Neuronal stem cell (in vitro differentiated cells): Measurements from ENCODE around the gene PCP4L1.

Experiments
- DNase-seq: peaks from one replicate; pipeline ENCODE4 v3.0.0-alpha.2; 2013; ENCODE audit warnings: low spot score
- H2AFZ ChIP-seq: one replicate; pipeline ENCODE4 v1.6.1; 2013; ENCODE audit warnings: mild to moderate bottlenecking, low read length, inconsistent platforms
- H2AK5ac ChIP-seq: 2 replicates; pipeline ENCODE4 v1.6.1; 2013; ENCODE audit warnings: low read depth, mild to moderate bottlenecking, inconsistent platforms, low read length, moderate library complexity, mixed read lengths
- H2BK120ac ChIP-seq: 2 replicates; pipeline ENCODE4 v1.6.1; 2013; ENCODE audit warnings: low read depth, mild to moderate bottlenecking, inconsistent platforms, low read length, moderate library complexity, mixed read lengths
- H2BK12ac ChIP-seq: one replicate; pipeline ENCODE4 v1.6.1; 2013; ENCODE audit warnings: low read length, inconsistent platforms
- H2BK15ac ChIP-seq: 2 replicates; pipeline ENCODE4 v1.6.1; 2013; ENCODE audit warnings: mild to moderate bottlenecking, low read length, inconsistent platforms, mixed read lengths
- H2BK5ac ChIP-seq: one replicate; pipeline ENCODE4 v1.6.1; 2013; ENCODE audit warnings: inconsistent platforms, mild to moderate bottlenecking, low read length, moderate library complexity
- H3K14ac ChIP-seq: one replicate; pipeline ENCODE4 v1.6.1; 2013; ENCODE audit warnings: low read length, inconsistent platforms
- H3K18ac ChIP-seq: 2 replicates; pipeline ENCODE4 v1.6.1; 2013; ENCODE audit warnings: low read length, inconsistent platforms
- H3K23ac ChIP-seq: 2 replicates; pipeline ENCODE4 v1.6.1; 2013; ENCODE audit warnings: low read depth, mild to moderate bottlenecking, mixed read lengths, low read length, inconsistent platforms; ENCODE audit not compliant: poor library complexity
- H3K27ac ChIP-seq: replicated peaks from 3 replicates; pipeline ENCODE4 v1.5.1; 2013; ENCODE audit warnings: low read length, inconsistent platforms
- H3K27me3 ChIP-seq, 3 experiments: 2 replicates each; pipeline ENCODE4 v1.6.1; 2013; ENCODE audit warnings: low read length in 3 of 3, mild to moderate bottlenecking in 2 of 3, inconsistent platforms in 1 of 3, low read depth in 1 of 3, mixed read lengths in 1 of 3, moderate library complexity in 1 of 3; ENCODE audit not compliant: control insufficient read depth in 3 of 3, insufficient read depth in 3 of 3
- H3K36me3 ChIP-seq, 2 donors: replicated peaks in 1 of 2; 2 replicates each; pipeline ENCODE4 v1.6.1; 2013; ENCODE audit warnings: low read length in 2 of 2; ENCODE audit not compliant: control insufficient read depth in 2 of 2, insufficient read depth in 2 of 2
- H3K4ac ChIP-seq: 2 replicates; pipeline ENCODE4 v1.6.1; 2013; ENCODE audit warnings: inconsistent platforms, mild to moderate bottlenecking, low read length, moderate library complexity
- H3K4me1 ChIP-seq, 2 donors: 1 replicate in 1 of 2; 2 replicates in 1 of 2; pipeline ENCODE4 v1.6.1; 2013; ENCODE audit warnings: low read length in 2 of 2, low read depth in 1 of 2; ENCODE audit not compliant: control insufficient read depth in 2 of 2, insufficient read depth in 1 of 2
- H3K4me2 ChIP-seq: one replicate; pipeline ENCODE4 v1.6.1; 2013; ENCODE audit warnings: mild to moderate bottlenecking, low read length, inconsistent platforms; ENCODE audit not compliant: insufficient read depth, poor library complexity, severe bottlenecking
- H3K4me3 ChIP-seq, 2 donors: 2 replicates each; pipeline ENCODE4 v1.5.1; 2013; ENCODE audit warnings: low read length in 2 of 2, mild to moderate bottlenecking in 2 of 2, inconsistent platforms in 1 of 2, moderate library complexity in 1 of 2
- H3K79me1 ChIP-seq: one replicate; pipeline ENCODE4 v1.6.1; 2013; ENCODE audit warnings: low read depth, mild to moderate bottlenecking, inconsistent platforms, low read length, moderate library complexity
- H3K9ac ChIP-seq: one replicate; pipeline ENCODE4 v1.6.1; 2013; ENCODE audit warnings: mild to moderate bottlenecking, low read depth, low read length, inconsistent platforms; ENCODE audit not compliant: poor library complexity
- H3K9me3 ChIP-seq, 2 donors: replicated peaks in 1 of 2; 2 replicates each; pipeline versions ENCODE3 to v1.6.1; 2013; ENCODE audit warnings: low read length in 2 of 2, mild to moderate bottlenecking in 2 of 2, inconsistent platforms in 1 of 2, low read depth in 1 of 2, mixed read lengths in 1 of 2, moderate library complexity in 1 of 2; ENCODE audit not compliant: control insufficient read depth in 2 of 2, insufficient read depth in 1 of 2
- H4K8ac ChIP-seq: one replicate; pipeline ENCODE4 v1.6.1; 2013; ENCODE audit warnings: low read depth, mild to moderate bottlenecking, inconsistent platforms, low read length, moderate library complexity
- H4K91ac ChIP-seq: one replicate; pipeline ENCODE4 v1.6.1; 2013; ENCODE audit warnings: low read length, low read depth, mild to moderate bottlenecking, inconsistent platforms; ENCODE audit not compliant: poor library complexity
- WGBS, 2 donors: extraction: QIAGEN DNeasy Blood & Tissue Kit; methylation state at CpG; one replicate each; pipeline ENCODE4 v1.1.7; 2013; ENCODE audit warnings: missing lambda C conversion rate in 2 of 2, mixed read lengths in 1 of 2; ENCODE audit not compliant: insufficient read length in 2 of 2, insufficient replicate concordance in 1 of 2; ENCODE audit errors: extremely low coverage in 2 of 2; 5-methylcytosine and 5-hydroxymethylcytosine counted together

Gene PCP4L1

GRCh38 chr1:161219078-161219892, 39.3 kb upstream of the PCP4L1 start:
- Histone ChIP-seq H4K8ac (no peak overlapping the region), H3K36me3 (peaks cover 2 to 10% of the 10 kb centered on the region in 2 donors), H3K27ac (no peak overlapping the region), H3K27me3 (peaks cover 0 to 4% (median 0%) of the 10 kb centered on the region in 3 experiments), H2BK120ac (no peak overlapping the region), H2BK5ac (no peak overlapping the region), H3K4me3 (no peak overlapping the region), H3K79me1 (no peaks in the 10 kb centered on the region), H3K23ac (no peak overlapping the region), H2AFZ (no peak overlapping the region), H3K4me2 (no peak overlapping the region), H3K9me3 (no peaks in the 10 kb centered on the region), H3K4ac (no peak overlapping the region), H2BK12ac (no peak overlapping the region), H3K14ac (no peak overlapping the region), H3K18ac (no peak overlapping the region), H3K9ac (no peak overlapping the region), H2AK5ac (no peak overlapping the region), H3K4me1 (peaks cover 4 to 6% of the 10 kb centered on the region in 2 donors), H4K91ac (no peak overlapping the region), H2BK15ac (no peak overlapping the region)
- DNase-seq: no peak
- WGBS, 2 donors: no CpG with 5 or more reads among the region's 5 CpGs

DNA sequence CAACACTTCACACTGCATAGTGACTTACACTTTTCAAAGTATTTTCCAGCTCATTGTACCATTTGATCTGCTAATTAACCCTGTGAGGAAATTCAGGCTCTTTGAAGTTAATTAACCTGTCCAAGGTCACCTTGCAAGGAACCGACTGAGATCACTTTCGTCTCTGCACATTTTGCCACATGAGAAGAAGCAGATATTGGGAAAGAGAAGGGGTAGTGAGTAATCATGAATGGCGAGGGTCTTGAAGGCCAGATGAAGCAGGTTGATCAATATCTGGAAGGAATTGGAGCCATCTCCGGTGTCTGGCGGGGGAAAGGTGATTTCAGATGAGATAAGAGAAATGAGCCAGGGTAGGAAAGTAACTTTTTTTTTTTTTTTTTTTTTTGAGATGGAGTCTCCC, 38.5 kb upstream of the PCP4L1 start:
- no peak overlapping the region for H3K4ac ChIP-seq
- no peak overlapping the region for H3K4me3 ChIP-seq
- no peak overlapping the region for H3K9ac ChIP-seq
- H3K23ac ChIP-seq: no peak overlapping the region
- H3K4me2 ChIP-seq: no peak overlapping the region
- peaks cover 0 to 4% of the 10 kb centered on the region in 2 donors for H3K36me3 ChIP-seq
- no peak overlapping the region for H2BK5ac ChIP-seq
- H3K9me3 ChIP-seq: no peaks in the 10 kb centered on the region
- H3K4me1 ChIP-seq: peaks cover 4 to 6% of the 10 kb centered on the region in 2 donors
- H2BK15ac ChIP-seq: no peak overlapping the region
- no peaks in the 10 kb centered on the region for H3K79me1 ChIP-seq
- no peak overlapping the region for H3K18ac ChIP-seq
- no peak for DNase-seq
- no peak overlapping the region for H2BK120ac ChIP-seq
- H4K8ac ChIP-seq: no peak overlapping the region
- H4K91ac ChIP-seq: no peak overlapping the region
- peaks cover 0 to 4% (median 0%) of the 10 kb centered on the region in 3 experiments for H3K27me3 ChIP-seq
- no peak overlapping the region for H3K14ac ChIP-seq
- no peak overlapping the region for H2BK12ac ChIP-seq
- no peak overlapping the region for H3K27ac ChIP-seq
- no peak overlapping the region for H2AFZ ChIP-seq
- WGBS, 2 donors: no CpG with 5 or more reads among the region's 5 CpGs
- H2AK5ac ChIP-seq: no peak overlapping the region

GRCh38 chr1:161222175-161223019, 36.1 kb upstream of the PCP4L1 start:
- H3K27ac ChIP-seq: no peak overlapping the region
- no peaks in the 10 kb centered on the region for H3K36me3 ChIP-seq
- WGBS, 2 donors: no CpG with 5 or more reads among the region's 6 CpGs
- H4K8ac ChIP-seq: no peak overlapping the region
- H3K18ac ChIP-seq: no peak overlapping the region
- H4K91ac ChIP-seq: no peak overlapping the region
- DNase-seq: no peak
- H3K4me2 ChIP-seq: no peak overlapping the region
- H2BK5ac ChIP-seq: no peak overlapping the region
- no peak overlapping the region for H2BK15ac ChIP-seq
- H2AK5ac ChIP-seq: no peak overlapping the region
- no peak overlapping the region for H3K9ac ChIP-seq
- no peak overlapping the region for H3K23ac ChIP-seq
- no peak overlapping the region for H3K4ac ChIP-seq
- no peak overlapping the region for H2AFZ ChIP-seq
- no peak overlapping the region for H2BK12ac ChIP-seq
- no peak overlapping the region for H3K4me3 ChIP-seq
- peaks cover 0 to 4% (median 0%) of the 10 kb centered on the region in 3 experiments for H3K27me3 ChIP-seq
- H2BK120ac ChIP-seq: no peak overlapping the region
- no peaks in the 10 kb centered on the region for H3K9me3 ChIP-seq
- H3K14ac ChIP-seq: no peak overlapping the region
- H3K79me1 ChIP-seq: no peaks in the 10 kb centered on the region
- H3K4me1 ChIP-seq: peaks cover 6 to 9% of the 10 kb centered on the region in 2 donors
